HG03025 (cell line): Measurements from ENCODE around the gene RRP7A.
"Not testable (repeated sequence)": the region's sequence is repeated elsewhere in the genome, so short reads cannot be mapped to it uniquely, and the experiment has no call there.

Experiments used
- ATAC-seq: cut with Tn5 transposase; IDR thresholded peaks from one replicate; pipeline ENCODE4 v1.9.1; 2021; ENCODE audit warnings: mild to moderate bottlenecking, moderate library complexity; ENCODE audit not compliant: unreplicated experiment, low FRiP score

The RRP7A gene, protein sequence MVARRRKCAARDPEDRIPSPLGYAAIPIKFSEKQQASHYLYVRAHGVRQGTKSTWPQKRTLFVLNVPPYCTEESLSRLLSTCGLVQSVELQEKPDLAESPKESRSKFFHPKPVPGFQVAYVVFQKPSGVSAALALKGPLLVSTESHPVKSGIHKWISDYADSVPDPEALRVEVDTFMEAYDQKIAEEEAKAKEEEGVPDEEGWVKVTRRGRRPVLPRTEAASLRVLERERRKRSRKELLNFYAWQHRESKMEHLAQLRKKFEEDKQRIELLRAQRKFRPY

GRCh38 chr22:42519525-42520401 lies at the start of gene RRP7A:
Gene RRP7A, minus strand, starts transcription at chr22:42519796. Its CDS starts 10 bp downstream, at chr22:42519786.
- ATAC-seq, result peak; percentile 46

GRCh38 chr22:42567950-42568349 lies 48.4 kb upstream of the RRP7A start:
- ATAC-seq, result not testable (repeated sequence)

DNA sequence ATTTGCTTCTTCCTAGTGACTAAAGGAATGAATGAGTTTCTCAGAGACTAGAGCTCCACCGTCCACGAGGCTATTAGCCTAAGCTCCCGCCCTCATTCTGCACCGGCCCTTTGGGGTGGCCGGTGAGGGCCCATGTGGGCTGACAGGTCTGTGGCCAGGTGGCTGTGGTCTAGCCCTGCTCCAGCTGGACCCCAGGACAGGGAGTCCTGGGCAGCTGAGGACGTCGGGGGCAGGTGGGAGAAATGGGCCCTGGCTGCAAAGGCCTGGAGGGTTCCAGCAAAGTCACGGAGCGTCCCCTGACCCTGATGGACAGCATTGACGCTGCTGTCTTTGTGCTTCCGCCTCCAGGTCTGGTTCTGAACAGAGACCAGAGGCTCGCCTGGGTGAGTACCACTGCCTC lies 46.4 kb upstream of the RRP7A start:
- ATAC-seq, result no peak

DNA sequence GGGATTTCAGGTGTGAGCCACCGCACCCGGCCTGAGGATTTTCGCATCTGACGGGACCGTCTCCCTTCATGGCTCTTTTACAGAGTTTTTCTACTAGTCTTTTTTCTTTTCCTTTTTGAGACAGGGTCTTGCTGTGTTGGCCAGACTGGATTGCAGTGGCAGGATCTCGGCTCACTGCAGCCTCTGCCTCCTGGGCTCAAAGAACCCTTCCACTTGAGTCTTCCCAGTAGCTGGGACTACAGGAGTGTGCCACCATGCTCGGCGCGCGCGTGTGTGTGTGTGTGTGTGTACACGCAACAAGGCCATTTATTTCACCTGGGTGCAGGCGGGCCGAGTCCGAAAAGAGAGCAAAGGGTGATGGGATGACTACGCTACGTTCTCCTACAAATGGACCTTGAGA lies 45.1 kb upstream of the RRP7A start:
- ATAC-seq, result no peak

DNA sequence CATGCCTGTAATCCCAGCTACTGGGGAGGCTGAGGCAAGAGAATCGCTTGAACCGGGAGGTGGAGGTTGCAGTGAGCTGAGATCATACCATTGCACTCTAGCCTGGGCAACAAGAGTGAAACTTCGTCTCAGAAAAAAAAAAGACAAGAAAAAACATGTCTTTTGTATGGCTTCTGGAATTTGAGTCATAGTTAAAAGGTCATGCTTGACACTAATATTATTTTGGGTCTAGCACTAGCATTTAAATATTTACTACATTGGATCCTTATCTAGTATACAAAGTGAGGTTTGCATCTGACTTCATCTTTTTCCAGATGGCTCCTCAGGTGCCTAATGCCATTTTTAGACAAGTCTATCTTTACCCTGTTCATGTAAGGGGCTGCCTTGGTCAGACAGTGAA lies 44.3 kb upstream of the RRP7A start:
- not testable (repeated sequence) for ATAC-seq

DNA sequence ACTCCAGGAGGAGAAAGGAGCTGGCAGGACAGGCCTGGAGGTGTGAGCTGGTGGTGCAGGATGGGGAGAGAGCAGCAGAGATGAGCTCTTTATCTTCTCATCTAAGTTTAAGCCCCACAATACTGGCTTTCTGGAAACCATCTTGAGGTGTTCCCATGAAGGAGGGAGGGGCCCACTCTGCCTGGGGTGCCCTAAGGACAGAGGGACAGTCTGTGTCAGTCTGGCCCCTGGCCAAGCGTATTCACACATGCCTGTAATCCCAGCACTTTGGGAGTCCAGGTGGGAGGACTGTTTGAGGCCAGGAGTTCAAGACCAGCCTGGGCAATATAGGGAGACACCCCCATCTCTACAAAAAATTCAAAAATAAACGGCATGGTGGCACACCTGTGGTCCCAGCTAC lies 43.1 kb upstream of the RRP7A start:
- ATAC-seq, result no peak

DNA sequence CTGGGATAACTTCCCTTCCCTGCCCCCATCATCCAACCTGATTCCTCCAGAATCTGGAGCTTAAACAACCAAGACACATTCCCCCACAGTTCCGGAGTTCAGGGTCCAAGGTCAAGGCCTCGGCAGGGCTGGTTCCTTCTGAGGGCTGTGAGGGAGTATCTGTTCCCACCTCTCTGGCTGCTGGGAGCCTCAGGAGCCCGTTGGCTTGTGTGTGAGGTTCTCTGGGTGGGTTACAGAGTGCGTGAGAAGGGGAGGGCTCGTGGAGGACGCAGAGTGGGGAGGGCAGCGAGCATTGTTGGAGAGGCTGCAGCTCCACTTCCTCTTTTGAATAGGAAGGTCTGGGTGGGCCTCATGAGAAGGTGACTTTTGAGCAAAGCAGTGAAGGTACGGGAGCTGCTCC lies 42.7 kb upstream of the RRP7A start:
- ATAC-seq, result no peak

GRCh38 chr22:42561856-42562255 lies 42.3 kb upstream of the RRP7A start:
- no peak for ATAC-seq

DNA sequence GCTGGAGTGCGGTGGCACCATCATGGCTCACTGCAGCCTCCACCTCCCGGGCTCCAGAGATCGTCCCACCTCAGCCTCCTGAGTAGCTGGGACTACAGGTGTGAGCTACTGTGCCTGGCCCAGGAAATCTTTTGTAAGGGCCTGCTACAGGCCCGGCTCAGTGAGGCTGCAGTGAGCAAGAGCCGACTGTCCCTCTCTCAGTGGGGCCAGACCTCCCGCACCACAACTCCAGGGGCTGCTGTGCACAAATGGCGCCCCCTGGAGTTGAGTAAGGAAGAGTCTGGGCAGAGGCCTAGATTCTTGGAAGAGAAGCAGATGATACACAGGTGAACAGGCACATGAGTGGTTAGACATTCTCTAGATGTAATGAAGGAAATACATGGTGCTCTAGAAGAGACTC lies 41.2 kb upstream of the RRP7A start:
- no peak for ATAC-seq

GRCh38 chr22:42560381-42560780 lies 40.8 kb upstream of the RRP7A start:
- ATAC-seq, result no peak

- no peak for ATAC-seq
These were observed 34.1 kb upstream of the RRP7A start, which contains the start of gene SERHL2 for GRCh38 chr22:42553475-42554361. Gene SERHL2, plus strand, starts transcription at chr22:42553956. Its CDS starts 65 bp downstream, at chr22:42554021.

DNA sequence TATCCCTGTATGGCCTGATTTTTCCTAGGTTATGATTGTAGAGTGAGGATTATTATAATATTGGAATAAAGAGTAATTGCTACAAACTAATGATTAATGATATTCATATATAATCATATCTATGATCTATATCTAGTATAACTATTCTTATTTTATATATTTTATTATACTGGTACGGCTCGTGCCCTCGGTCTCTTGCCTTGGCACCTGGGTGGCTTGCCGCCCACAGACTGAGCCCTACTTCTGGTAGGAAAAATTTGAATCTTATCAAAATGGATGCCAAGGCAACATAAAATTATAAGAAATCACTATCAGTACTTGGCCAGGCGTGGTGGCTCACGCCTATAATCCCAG lies 32.7 kb upstream of the RRP7A start:
- ATAC-seq, result not testable (repeated sequence)

GRCh38 chr22:42549331-42550060 lies 29.9 kb upstream of the RRP7A start:
- ATAC-seq, result no peak

GRCh38 chr22:42548597-42549330 lies 29.2 kb upstream of the RRP7A start:
- ATAC-seq, result no peak

GRCh38 chr22:42548126-42548525 lies 28.5 kb upstream of the RRP7A start:
- ATAC-seq, result not testable (repeated sequence)

DNA sequence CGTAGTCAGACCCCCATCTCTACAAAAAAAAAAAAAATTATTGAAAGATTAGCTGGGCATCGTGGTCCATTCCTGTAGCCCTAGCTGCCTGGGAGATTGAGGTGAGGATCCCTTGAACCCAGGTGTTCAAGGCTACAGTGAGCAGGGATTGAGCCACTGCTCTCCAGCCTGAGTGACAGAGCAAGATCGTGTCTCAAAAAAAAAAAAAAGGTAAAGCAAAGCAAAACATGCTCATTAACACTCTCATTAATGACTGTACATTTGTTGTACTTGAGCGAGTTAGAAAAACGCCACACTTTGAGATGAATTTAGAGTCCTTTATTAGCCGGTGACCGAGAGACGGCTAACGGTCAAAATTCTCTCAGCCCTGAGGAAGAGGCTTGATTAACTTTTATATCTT lies 28.0 kb upstream of the RRP7A start:
- no peak for ATAC-seq

- no peak for ATAC-seq
These were observed 25.1 kb upstream of the RRP7A start for GRCh38 chr22:42544686-42545085.

DNA sequence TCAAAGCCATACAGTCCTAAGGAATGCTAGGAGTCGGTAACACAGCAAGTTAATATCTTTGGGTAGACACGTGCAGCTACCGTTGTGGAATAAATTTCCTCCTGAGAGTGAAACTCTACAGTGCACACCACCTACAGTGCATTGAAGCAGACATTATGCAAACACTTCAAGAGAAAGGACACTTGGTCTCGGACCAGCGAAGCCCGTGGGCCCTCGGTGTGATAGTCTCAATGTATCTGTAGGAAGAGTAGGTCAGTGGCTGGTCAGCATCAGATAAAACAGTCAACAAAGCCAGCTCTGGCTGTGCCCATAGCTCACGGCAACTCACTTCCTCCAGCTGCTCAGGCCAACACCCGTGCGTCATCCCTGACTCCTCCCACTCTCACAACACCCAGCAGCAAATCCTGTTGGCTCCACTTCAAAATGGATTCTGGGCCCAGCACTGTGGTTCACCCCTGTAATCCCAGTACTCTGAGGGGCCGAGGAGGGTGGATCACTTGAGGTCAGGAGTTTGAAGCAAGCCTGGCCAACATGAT lies 19.7 kb upstream of the RRP7A start:
- not testable (repeated sequence) for ATAC-seq

- not testable (repeated sequence) for ATAC-seq
These were observed 17.7 kb upstream of the RRP7A start for GRCh38 chr22:42537199-42537831.
